Measurements from ENCODE around the gene EPHX1. TPM values are rescaled to one million over a fixed set of nuclear protein-coding genes. Genes with fewer than 3 reads are reported as not detected.

EPHX1 gene
- total and polyA plus RNA-seq, 2 donors (not counting 1 experiment from before 2014, with no cell fraction given), result 39.1 to 44.3 TPM

DNA sequence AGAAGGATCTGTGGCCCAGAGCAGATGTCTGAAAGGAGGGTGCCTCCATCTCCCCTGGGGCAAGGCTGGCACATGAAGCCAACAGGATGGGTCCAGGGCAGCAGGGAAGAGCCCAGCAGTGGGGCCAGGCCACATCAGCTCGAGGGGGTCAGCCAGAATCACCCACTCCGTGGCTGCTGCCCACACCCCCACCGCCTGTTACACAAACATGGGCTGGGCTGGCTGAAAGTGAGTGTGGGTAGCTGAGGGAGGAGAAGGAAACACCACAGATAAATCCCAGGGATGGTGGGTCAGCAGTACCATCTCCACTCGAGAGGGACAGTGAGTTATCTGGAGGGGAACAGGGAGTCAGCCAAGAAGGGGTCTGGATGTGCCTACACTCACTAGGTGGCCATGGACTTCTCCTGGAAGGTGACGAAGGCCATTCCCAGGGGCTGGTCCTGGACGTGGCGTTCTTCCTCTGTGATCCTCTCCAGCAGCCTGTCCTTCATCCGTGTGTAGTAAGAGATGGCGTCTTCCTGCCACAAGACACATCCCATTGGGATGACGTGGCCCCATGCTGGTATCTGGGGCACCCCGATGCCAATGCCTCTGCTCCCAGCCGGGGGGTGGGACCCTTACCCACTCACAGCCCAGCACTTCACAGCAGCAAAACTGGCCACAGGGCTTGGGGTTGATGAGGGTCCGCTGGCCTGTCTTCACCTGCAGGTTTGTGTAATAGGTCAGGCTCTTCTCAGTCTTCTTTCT is 52.1 kb downstream of the EPHX1 start:
- TF ChIP-seq, protein P1, sequence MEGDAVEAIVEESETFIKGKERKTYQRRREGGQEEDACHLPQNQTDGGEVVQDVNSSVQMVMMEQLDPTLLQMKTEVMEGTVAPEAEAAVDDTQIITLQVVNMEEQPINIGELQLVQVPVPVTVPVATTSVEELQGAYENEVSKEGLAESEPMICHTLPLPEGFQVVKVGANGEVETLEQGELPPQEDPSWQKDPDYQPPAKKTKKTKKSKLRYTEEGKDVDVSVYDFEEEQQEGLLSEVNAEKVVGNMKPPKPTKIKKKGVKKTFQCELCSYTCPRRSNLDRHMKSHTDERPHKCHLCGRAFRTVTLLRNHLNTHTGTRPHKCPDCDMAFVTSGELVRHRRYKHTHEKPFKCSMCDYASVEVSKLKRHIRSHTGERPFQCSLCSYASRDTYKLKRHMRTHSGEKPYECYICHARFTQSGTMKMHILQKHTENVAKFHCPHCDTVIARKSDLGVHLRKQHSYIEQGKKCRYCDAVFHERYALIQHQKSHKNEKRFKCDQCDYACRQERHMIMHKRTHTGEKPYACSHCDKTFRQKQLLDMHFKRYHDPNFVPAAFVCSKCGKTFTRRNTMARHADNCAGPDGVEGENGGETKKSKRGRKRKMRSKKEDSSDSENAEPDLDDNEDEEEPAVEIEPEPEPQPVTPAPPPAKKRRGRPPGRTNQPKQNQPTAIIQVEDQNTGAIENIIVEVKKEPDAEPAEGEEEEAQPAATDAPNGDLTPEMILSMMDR (conservative IDR thresholded peaks at IDR 0.05 in 1 of 2, IDR thresholded peaks at IDR 0.05 in 1 of 2; ENCODE audit: low read depth in 1 of 2, low read length in 2 of 2), result no peak
- DNase-seq (ENCODE audit: low read depth in 2 of 2), result no peak

DNA sequence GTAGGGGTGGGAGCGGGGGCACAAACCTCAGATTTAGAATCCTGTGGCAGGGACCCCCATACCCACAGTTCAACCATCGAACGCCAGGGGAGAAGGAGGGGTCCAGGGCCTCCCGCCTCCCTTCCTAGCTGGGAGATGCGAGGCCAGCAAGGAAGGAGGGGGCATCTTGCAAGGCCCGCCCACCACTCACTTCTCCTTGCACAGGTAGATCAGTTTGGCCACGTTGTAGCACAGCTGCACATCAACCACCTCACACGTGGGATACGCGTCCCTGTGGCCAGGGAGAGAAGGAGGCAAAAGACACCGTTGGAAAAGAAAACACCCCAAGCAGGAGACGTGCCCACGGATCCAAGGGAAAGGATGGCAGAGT is 52.6 kb downstream of the EPHX1 start:
- Histone ChIP-seq H3K4me3 (replicated peaks in 1 of 4; ENCODE audit: control extremely low read depth in 1 of 4, insufficient read depth in 1 of 4, low read depth in 3 of 4, low read length in 4 of 4) (no peak overlapping the region), H3K9ac (ENCODE audit: insufficient read depth, low read length) (no peak overlapping the region), H3K4me2 (ENCODE audit: extremely low read depth, insufficient read depth, low read length) (no peak overlapping the region), H3K9me3 (ENCODE audit: control insufficient read depth, insufficient read depth, low read depth, low read length) (no peaks in the 10 kb centered on the region), H3K27ac (ENCODE audit: insufficient read depth, low read length) (no peak overlapping the region), H3K79me2 (ENCODE audit: control insufficient read depth, insufficient read depth, low read length) (no peaks in the 10 kb centered on the region), H3K36me3 (ENCODE audit: control insufficient read depth, insufficient read depth, low read length) (peaks cover 25% of the 10 kb centered on the region), H2AFZ (ENCODE audit: low read length) (no peak overlapping the region), H4K20me1 (ENCODE audit: control insufficient read depth, extremely low read depth, insufficient read depth, low read length) (no peaks in the 10 kb centered on the region), H3K4me1 (ENCODE audit: control insufficient read depth, extremely low read depth, insufficient read depth, low read length) (peaks cover 7% of the 10 kb centered on the region), H3K27me3 (ENCODE audit: control insufficient read depth, insufficient read depth, low read length) (no peaks in the 10 kb centered on the region)
- TF ChIP-seq, protein P1 (conservative IDR thresholded peaks at IDR 0.05 in 1 of 2, IDR thresholded peaks at IDR 0.05 in 1 of 2; ENCODE audit: low read depth in 1 of 2, low read length in 2 of 2), result no peak
- no peak for TF ChIP-seq EZH2 (IDR thresholded peaks at IDR 0.05; ENCODE audit: low read length, missing control alignments)
- DNase-seq (ENCODE audit: low read depth in 2 of 2), result no peak

More for the DNA sequence above, 52.1 kb downstream of the EPHX1 start:
- no peak overlapping the region for H3K27ac ChIP-seq (ENCODE audit: insufficient read depth, low read length)
- H2AFZ ChIP-seq (ENCODE audit: low read length), result no peak overlapping the region
- no peaks in the 10 kb centered on the region for H4K20me1 ChIP-seq (ENCODE audit: control insufficient read depth, extremely low read depth, insufficient read depth, low read length)
- no peaks in the 10 kb centered on the region for H3K9me3 ChIP-seq (ENCODE audit: control insufficient read depth, insufficient read depth, low read depth, low read length)
- peaks cover 7% of the 10 kb centered on the region for H3K4me1 ChIP-seq (ENCODE audit: control insufficient read depth, extremely low read depth, insufficient read depth, low read length)
- no peak overlapping the region for H3K9ac ChIP-seq (ENCODE audit: insufficient read depth, low read length)
- H3K36me3 ChIP-seq (ENCODE audit: control insufficient read depth, insufficient read depth, low read length), result peaks cover 25% of the 10 kb centered on the region
- H3K4me2 ChIP-seq (ENCODE audit: extremely low read depth, insufficient read depth, low read length), result no peak overlapping the region
- H3K79me2 ChIP-seq (ENCODE audit: control insufficient read depth, insufficient read depth, low read length), result no peaks in the 10 kb centered on the region
- H3K27me3 ChIP-seq (ENCODE audit: control insufficient read depth, insufficient read depth, low read length), result no peaks in the 10 kb centered on the region
- H3K4me3 ChIP-seq (replicated peaks in 1 of 4; ENCODE audit: control extremely low read depth in 1 of 4, insufficient read depth in 1 of 4, low read depth in 3 of 4, low read length in 4 of 4), result no peak overlapping the region

DNA sequence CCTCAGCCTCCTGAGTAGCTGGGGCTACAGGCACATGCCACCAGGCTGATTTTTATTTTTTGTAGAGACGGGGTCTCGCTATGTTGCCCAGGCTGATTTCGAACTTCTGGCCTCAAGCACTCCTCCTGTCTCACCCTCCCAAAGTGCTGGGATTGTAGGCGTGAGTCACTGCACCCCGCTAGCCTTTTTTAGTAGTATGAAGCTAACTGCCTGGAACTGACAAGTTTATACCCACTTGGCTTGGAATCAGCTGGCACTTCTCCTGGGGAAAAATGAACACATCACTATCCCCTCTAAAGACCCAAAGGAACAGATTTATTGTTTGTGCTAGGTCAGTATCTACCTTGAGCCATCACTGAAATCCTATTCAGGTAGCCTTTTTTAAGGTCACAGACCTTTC is 53.2 kb downstream of the EPHX1 start:
- Histone ChIP-seq H3K4me2 (ENCODE audit: extremely low read depth, insufficient read depth, low read length) (no peak overlapping the region), H3K4me1 (ENCODE audit: control insufficient read depth, extremely low read depth, insufficient read depth, low read length) (peaks cover 7% of the 10 kb centered on the region), H3K36me3 (ENCODE audit: control insufficient read depth, insufficient read depth, low read length) (peaks cover 29% of the 10 kb centered on the region), H3K27ac (ENCODE audit: insufficient read depth, low read length) (no peak overlapping the region), H3K27me3 (ENCODE audit: control insufficient read depth, insufficient read depth, low read length) (no peaks in the 10 kb centered on the region), H3K79me2 (ENCODE audit: control insufficient read depth, insufficient read depth, low read length) (no peaks in the 10 kb centered on the region), H4K20me1 (ENCODE audit: control insufficient read depth, extremely low read depth, insufficient read depth, low read length) (no peaks in the 10 kb centered on the region), H3K4me3 (replicated peaks in 1 of 4; ENCODE audit: control extremely low read depth in 1 of 4, insufficient read depth in 1 of 4, low read depth in 3 of 4, low read length in 4 of 4) (no peak overlapping the region), H3K9me3 (ENCODE audit: control insufficient read depth, insufficient read depth, low read depth, low read length) (no peaks in the 10 kb centered on the region), H2AFZ (ENCODE audit: low read length) (no peak overlapping the region), H3K9ac (ENCODE audit: insufficient read depth, low read length) (no peak overlapping the region)
- peak; percentile 49 to 54 for DNase-seq (ENCODE audit: low read depth in 2 of 2)
- TF ChIP-seq, protein P1 (conservative IDR thresholded peaks at IDR 0.05 in 1 of 2, IDR thresholded peaks at IDR 0.05 in 1 of 2; ENCODE audit: low read depth in 1 of 2, low read length in 2 of 2), result no peak
- TF ChIP-seq EZH2 (IDR thresholded peaks at IDR 0.05; ENCODE audit: low read length, missing control alignments), result no peak

Measured in fibroblast of lung (primary cell).